Measurements from ENCODE around the gene BDP1.
A peak's percentile ranks its signal among the peaks of the same experiment; 100 is the strongest.
"Not testable (repeated sequence)": the region's sequence is repeated elsewhere in the genome, so short reads cannot be mapped to it uniquely, and the experiment has no call there.

Gene BDP1

GRCh38 chr5:71589903-71590302, 134.5 kb downstream of the BDP1 start:
- H3K4me1 ChIP-seq, result peaks cover 10% of the 10 kb centered on the region
- peaks cover 4% of the 10 kb centered on the region for H3K36me3 ChIP-seq
- no peak for TF ChIP-seq CTCF (IDR thresholded peaks at IDR 0.05; ENCODE audit: low read depth, low read length)
- no peak for DNase-seq
- H3K4me3 ChIP-seq (ENCODE audit: low read depth, low read length), result no peak overlapping the region
- no peaks in the 10 kb centered on the region for H3K27me3 ChIP-seq
- no peaks in the 10 kb centered on the region for H3K9me3 ChIP-seq

DNA sequence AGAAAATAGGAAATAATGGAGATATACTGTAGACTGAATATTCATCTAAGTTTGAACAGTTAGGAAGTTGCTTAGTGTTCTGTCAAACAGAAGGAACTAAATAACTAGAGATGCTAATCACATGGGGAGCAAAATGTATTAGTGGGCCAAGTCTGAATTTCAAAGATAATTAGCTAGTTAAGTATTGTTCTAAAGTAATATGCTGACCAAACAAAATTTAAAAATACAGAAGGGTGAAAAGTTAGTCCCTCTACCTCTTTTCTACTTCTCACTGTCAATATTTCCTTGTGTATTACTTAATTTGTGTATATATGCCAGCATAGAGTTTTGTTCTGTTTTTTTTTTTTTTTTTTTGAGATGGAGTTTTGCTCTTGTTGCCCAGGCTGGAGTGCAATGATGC, 135.6 kb downstream of the BDP1 start:
- no peak overlapping the region for H3K4me3 ChIP-seq (ENCODE audit: low read depth, low read length)
- H3K9me3 ChIP-seq, result no peaks in the 10 kb centered on the region
- no peaks in the 10 kb centered on the region for H3K27me3 ChIP-seq
- DNase-seq, result no peak
- H3K4me1 ChIP-seq, result peaks cover 10% of the 10 kb centered on the region
- no peak for TF ChIP-seq CTCF (IDR thresholded peaks at IDR 0.05; ENCODE audit: low read depth, low read length)
- H3K36me3 ChIP-seq, result peaks cover 6% of the 10 kb centered on the region

- H3K27me3 ChIP-seq, result no peaks in the 10 kb centered on the region
- DNase-seq, result no peak
- H3K4me1 ChIP-seq, result no peaks in the 10 kb centered on the region
- H3K9me3 ChIP-seq, result no peaks in the 10 kb centered on the region
- peaks cover 43% of the 10 kb centered on the region for H3K36me3 ChIP-seq
- TF ChIP-seq CTCF (IDR thresholded peaks at IDR 0.05; ENCODE audit: low read depth, low read length), result no peak
- H3K4me3 ChIP-seq (ENCODE audit: low read depth, low read length), result no peak overlapping the region
Observed at GRCh38 chr5:71596169-71596568, 140.7 kb downstream of the BDP1 start.

- Histone ChIP-seq H3K4me1 (no peaks in the 10 kb centered on the region), H3K9me3 (no peaks in the 10 kb centered on the region), H3K4me3 (ENCODE audit: low read depth, low read length) (no peak overlapping the region), H3K36me3 (peaks cover 48% of the 10 kb centered on the region), H3K27me3 (no peaks in the 10 kb centered on the region)
- no peak for DNase-seq
- TF ChIP-seq CTCF (IDR thresholded peaks at IDR 0.05; ENCODE audit: low read depth, low read length), result no peak
Observed at GRCh38 chr5:71597001-71597400, 141.6 kb downstream of the BDP1 start.

- TF ChIP-seq CTCF (IDR thresholded peaks at IDR 0.05; ENCODE audit: low read depth, low read length), result no peak
- peaks cover 65% of the 10 kb centered on the region for H3K36me3 ChIP-seq
- H3K9me3 ChIP-seq, result no peaks in the 10 kb centered on the region
- DNase-seq, result no peak
- no peak overlapping the region for H3K4me3 ChIP-seq (ENCODE audit: low read depth, low read length)
- H3K4me1 ChIP-seq, result no peaks in the 10 kb centered on the region
- no peaks in the 10 kb centered on the region for H3K27me3 ChIP-seq
Observed at GRCh38 chr5:71600783-71601182, 145.3 kb downstream of the BDP1 start.

DNA sequence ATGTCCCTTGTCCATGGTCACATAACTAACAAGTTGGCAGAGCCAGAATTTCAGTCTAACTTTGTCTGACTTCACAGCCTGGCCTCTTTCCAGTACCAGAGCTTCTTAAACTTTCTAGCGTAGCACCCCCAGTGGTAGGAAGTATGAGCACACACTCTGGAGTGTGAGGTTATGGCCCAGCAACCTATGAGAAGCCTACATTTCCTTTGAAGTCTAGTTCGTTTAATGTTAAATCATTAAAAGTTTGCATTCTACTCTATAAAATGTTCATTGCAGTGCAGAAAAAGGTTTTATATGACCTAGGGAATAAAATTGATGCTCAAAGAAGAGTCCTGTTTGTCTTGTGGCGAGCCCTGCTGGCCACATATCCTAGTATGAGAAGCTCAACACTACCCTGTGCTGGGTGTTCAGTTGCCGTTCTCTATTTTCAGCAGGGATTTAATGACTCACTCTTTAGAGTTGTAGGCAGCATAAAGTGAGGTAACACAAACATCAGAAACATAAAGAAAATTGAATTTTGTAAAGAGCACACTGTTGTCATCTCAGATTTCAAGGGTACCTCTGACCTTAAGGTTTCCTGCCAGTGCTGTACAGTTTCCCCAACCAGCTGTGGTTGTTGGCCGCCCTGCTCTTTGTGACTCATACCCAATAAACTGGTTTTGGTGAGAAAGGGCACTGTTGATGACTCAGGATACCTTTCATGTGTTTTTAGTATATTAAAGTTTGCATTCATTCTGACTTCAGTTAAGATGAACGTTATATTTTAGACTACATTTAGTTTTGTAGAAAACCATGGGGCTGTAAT, 146.0 kb downstream of the BDP1 start:
- peak; percentile 54 for DNase-seq
- Histone ChIP-seq H3K36me3 (peaks cover 59% of the 10 kb centered on the region), H3K4me1 (no peaks in the 10 kb centered on the region), H3K4me3 (ENCODE audit: low read depth, low read length) (no peak overlapping the region), H3K27me3 (no peaks in the 10 kb centered on the region), H3K9me3 (no peaks in the 10 kb centered on the region)
- peak; percentile 89 for TF ChIP-seq CTCF (IDR thresholded peaks at IDR 0.05; ENCODE audit: low read depth, low read length)

- H3K9me3 ChIP-seq; H3K4me3 ChIP-seq (ENCODE audit: low read depth, low read length); H3K27me3 ChIP-seq; H3K4me1 ChIP-seq; DNase-seq: not testable (repeated sequence)
- peaks cover 24% of the 10 kb centered on the region for H3K36me3 ChIP-seq
Observed at GRCh38 chr5:71609916-71610315, 154.5 kb downstream of the BDP1 start.

Data from BE2C (cell line).